ENCODE results near the gene HJURP.

HJURP gene

DNA sequence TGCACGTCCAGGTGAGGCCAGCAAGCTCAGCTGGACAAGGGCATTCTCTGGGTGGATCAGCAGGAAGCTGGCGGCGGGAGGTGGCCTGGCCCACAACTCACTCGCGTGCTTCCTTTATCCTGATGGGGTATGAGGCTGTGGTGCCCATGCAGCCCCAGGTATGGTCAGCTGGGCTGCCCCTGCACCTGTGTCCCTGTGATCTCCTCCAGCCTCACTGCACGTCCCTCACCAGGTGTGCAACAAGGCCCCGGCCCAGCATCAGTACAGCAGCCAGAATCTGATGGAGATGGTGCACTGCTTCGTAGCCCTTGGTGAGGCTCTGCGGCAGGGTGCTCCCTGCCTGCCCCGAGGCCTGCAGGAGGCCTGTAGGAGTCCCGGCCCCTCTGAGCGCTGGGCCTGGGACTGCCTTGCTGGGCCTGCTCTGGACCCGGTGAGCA, 58.6 kb downstream of the HJURP start:
- Histone ChIP-seq H3K27ac (ENCODE audit: poor library complexity, severe bottlenecking) (no peak overlapping the region), H3K4me1 (ENCODE audit: insufficient read depth, poor library complexity, severe bottlenecking) (no peaks in the 10 kb centered on the region), H3K27me3 (ENCODE audit: insufficient read depth, poor library complexity, severe bottlenecking) (no peaks in the 10 kb centered on the region), H3K36me3 (ENCODE audit: low read depth) (no peaks in the 10 kb centered on the region), H3K4me3 (ENCODE audit: severe bottlenecking) (no peak overlapping the region), H3K9me3 (ENCODE audit: severe bottlenecking) (no peaks in the 10 kb centered on the region)
- ATAC-seq (ENCODE audit: low read depth) (no peak), DNase-seq (ENCODE audit: low spot score) (no peak)
- TF ChIP-seq, protein P1, sequence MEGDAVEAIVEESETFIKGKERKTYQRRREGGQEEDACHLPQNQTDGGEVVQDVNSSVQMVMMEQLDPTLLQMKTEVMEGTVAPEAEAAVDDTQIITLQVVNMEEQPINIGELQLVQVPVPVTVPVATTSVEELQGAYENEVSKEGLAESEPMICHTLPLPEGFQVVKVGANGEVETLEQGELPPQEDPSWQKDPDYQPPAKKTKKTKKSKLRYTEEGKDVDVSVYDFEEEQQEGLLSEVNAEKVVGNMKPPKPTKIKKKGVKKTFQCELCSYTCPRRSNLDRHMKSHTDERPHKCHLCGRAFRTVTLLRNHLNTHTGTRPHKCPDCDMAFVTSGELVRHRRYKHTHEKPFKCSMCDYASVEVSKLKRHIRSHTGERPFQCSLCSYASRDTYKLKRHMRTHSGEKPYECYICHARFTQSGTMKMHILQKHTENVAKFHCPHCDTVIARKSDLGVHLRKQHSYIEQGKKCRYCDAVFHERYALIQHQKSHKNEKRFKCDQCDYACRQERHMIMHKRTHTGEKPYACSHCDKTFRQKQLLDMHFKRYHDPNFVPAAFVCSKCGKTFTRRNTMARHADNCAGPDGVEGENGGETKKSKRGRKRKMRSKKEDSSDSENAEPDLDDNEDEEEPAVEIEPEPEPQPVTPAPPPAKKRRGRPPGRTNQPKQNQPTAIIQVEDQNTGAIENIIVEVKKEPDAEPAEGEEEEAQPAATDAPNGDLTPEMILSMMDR (IDR thresholded peaks at IDR 0.05; ENCODE audit: poor library complexity, severe bottlenecking) = no peak

DNA sequence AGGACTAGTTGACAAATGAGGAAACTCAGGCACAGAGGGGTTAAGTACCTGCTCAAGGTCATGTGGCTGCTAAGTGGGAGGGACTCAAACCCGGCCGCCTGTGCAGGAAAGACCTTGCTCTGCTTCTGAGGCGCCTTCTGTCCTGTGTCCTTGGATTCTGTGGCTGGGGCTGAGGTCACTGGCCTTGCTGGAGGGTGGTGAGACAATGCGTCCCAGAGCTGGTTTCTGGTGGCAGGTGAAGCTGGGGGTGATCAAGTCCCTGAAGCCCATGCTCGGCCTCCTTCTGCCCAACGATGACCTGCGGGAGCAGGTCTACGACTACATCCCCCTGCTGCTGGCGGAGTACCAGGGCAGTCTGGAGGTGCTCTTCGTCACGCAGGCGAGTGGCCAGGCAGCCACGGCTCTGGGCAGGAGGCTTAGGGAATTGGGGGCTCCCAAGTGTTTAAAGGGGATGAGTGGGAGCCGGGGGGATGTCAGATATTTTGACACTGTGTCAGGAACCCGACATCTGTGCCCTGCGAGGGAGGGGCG, 60.1 kb downstream of the HJURP start:
- ATAC-seq (ENCODE audit: low read depth) (no peak), DNase-seq (ENCODE audit: low spot score) (no peak)
- Histone ChIP-seq H3K36me3 (ENCODE audit: low read depth) (no peaks in the 10 kb centered on the region), H3K4me3 (ENCODE audit: severe bottlenecking) (no peak overlapping the region), H3K4me1 (ENCODE audit: insufficient read depth, poor library complexity, severe bottlenecking) (no peaks in the 10 kb centered on the region), H3K27me3 (ENCODE audit: insufficient read depth, poor library complexity, severe bottlenecking) (no peaks in the 10 kb centered on the region), H3K9me3 (ENCODE audit: severe bottlenecking) (no peaks in the 10 kb centered on the region), H3K27ac (ENCODE audit: poor library complexity, severe bottlenecking) (no peak overlapping the region)
- TF ChIP-seq, protein P1 (IDR thresholded peaks at IDR 0.05; ENCODE audit: poor library complexity, severe bottlenecking) = no peak

DNA sequence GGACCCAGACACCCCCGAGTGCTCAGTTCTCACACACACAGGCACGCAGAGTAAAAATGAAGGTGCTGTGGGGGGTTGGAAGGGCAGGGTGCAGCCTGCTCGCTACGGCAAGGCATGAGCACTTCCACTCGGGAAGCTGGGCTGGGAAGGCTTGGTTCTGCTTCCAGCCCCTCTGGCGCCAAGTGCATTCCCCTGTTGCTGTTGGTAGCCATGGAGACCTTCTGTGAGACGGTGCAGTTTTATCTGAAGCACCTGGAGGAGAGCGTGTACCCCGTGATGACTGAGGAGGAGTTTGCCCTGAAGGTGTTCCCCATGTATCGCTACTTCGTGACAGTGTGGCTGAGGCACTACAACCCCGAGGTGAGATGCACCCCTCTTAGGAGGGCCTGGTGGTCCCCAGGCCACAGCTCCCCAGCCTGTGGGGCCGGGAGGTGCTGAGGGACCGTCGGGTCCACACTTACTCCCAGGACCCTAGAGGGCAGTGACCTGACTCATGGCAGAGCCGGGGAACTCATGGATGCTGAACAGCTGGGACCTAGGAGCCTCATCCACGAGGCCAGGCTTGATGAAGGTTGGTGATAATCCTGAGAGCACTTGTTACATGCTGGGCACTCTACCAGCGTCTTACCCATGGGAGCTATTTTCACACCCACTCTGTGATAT, 60.7 kb downstream of the HJURP start:
- no peak overlapping the region for H3K4me3 ChIP-seq (ENCODE audit: severe bottlenecking)
- H3K9me3 ChIP-seq (ENCODE audit: severe bottlenecking) = no peaks in the 10 kb centered on the region
- no peak for DNase-seq (ENCODE audit: low spot score)
- H3K36me3 ChIP-seq (ENCODE audit: low read depth) = no peaks in the 10 kb centered on the region
- no peaks in the 10 kb centered on the region for H3K27me3 ChIP-seq (ENCODE audit: insufficient read depth, poor library complexity, severe bottlenecking)
- ATAC-seq (ENCODE audit: low read depth) = no peak
- TF ChIP-seq, protein P1 (IDR thresholded peaks at IDR 0.05; ENCODE audit: poor library complexity, severe bottlenecking) = no peak
- no peak overlapping the region for H3K27ac ChIP-seq (ENCODE audit: poor library complexity, severe bottlenecking)
- no peaks in the 10 kb centered on the region for H3K4me1 ChIP-seq (ENCODE audit: insufficient read depth, poor library complexity, severe bottlenecking)

DNA sequence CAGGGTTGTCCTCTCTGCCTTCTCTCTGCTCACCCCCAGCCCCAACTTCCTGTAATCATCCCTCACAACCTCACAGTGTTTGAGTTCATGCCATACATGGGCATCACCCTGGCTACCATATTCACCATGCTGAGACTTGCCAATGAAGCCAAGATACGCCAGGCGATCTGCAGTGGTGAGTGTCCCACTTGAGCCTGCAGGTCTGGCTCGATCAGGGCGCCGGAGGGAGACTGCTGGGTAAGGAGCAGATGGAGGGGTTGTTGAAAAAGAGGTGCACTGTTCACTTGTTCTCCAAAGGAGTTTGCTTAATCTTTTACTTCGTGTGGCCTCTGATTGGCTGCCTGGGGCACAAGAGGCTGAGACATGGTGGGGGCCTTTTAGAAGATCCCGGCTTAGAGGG, 61.6 kb downstream of the HJURP start:
- H3K27me3 ChIP-seq (ENCODE audit: insufficient read depth, poor library complexity, severe bottlenecking) = no peaks in the 10 kb centered on the region
- no peak overlapping the region for H3K4me3 ChIP-seq (ENCODE audit: severe bottlenecking)
- DNase-seq (ENCODE audit: low spot score) = no peak
- no peaks in the 10 kb centered on the region for H3K36me3 ChIP-seq (ENCODE audit: low read depth)
- TF ChIP-seq, protein P1 (IDR thresholded peaks at IDR 0.05; ENCODE audit: poor library complexity, severe bottlenecking) = no peak
- H3K9me3 ChIP-seq (ENCODE audit: severe bottlenecking) = no peaks in the 10 kb centered on the region
- ATAC-seq (ENCODE audit: low read depth) = no peak
- no peak overlapping the region for H3K27ac ChIP-seq (ENCODE audit: poor library complexity, severe bottlenecking)
- H3K4me1 ChIP-seq (ENCODE audit: insufficient read depth, poor library complexity, severe bottlenecking) = no peaks in the 10 kb centered on the region

DNA sequence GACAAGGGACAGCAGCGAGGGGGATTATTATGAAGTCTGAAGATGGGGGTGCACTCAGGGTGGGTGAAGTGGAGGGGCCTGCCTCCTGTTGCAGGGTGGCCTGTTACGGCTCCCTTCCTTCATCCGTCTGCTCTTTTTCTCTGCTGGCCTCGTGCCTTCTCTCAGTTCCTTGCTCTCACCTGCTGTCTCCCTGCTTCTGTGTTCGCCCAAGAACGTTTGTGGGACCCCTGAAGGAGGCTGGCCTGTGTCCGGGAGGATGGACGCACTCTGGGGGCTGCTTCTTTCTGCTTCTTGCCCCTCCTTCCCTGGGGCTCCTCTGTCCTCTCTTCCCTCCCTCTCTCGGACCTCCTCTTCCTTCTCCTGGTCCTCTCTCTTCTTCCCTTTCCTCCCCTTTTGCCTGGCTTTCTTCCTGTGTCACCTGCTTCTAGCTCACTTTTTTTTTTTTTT, 62.4 kb downstream of the HJURP start:
- TF ChIP-seq, protein P1 (IDR thresholded peaks at IDR 0.05; ENCODE audit: poor library complexity, severe bottlenecking) = no peak
- no peak for ATAC-seq (ENCODE audit: low read depth)
- Histone ChIP-seq H3K36me3 (ENCODE audit: low read depth) (no peaks in the 10 kb centered on the region), H3K27ac (ENCODE audit: poor library complexity, severe bottlenecking) (no peak overlapping the region), H3K9me3 (ENCODE audit: severe bottlenecking) (no peaks in the 10 kb centered on the region), H3K27me3 (ENCODE audit: insufficient read depth, poor library complexity, severe bottlenecking) (no peaks in the 10 kb centered on the region), H3K4me3 (ENCODE audit: severe bottlenecking) (no peak overlapping the region), H3K4me1 (ENCODE audit: insufficient read depth, poor library complexity, severe bottlenecking) (no peaks in the 10 kb centered on the region)
- DNase-seq (ENCODE audit: low spot score) = no peak
